ENCODE results near the gene LSM12. TPM values are rescaled to one million over a fixed set of nuclear protein-coding genes. Genes with fewer than 3 reads are reported as not detected.

Gene LSM12
- total and polyA plus RNA-seq, 4 donors, result 14.8 to 54.6 (median 35.6) TPM

- DNase-seq (no peak), ATAC-seq (ENCODE audit: insufficient read depth, low FRiP score) (no peak)
- H3K36me3 ChIP-seq (ENCODE audit: control insufficient read depth in 4 of 4, insufficient read depth in 4 of 4, low read length in 4 of 4), result peaks cover 0 to 20% (median 8%) of the 10 kb centered on the region in 4 donors
- H3K9ac ChIP-seq (ENCODE audit: insufficient read depth in 1 of 2, low read length in 2 of 2), result no peak overlapping the region
- no peaks in the 10 kb centered on the region for H3K9me3 ChIP-seq (ENCODE audit: control insufficient read depth in 4 of 4, insufficient read depth in 3 of 4, low read length in 3 of 4)
- H3K27ac ChIP-seq (ENCODE audit: low read depth in 1 of 2, low read length in 1 of 2), result no peak overlapping the region
- H3K27me3 ChIP-seq (ENCODE audit: control insufficient read depth in 3 of 3, insufficient read depth in 3 of 3, low read length in 2 of 3), result peaks cover 0 to 5% (median 4%) of the 10 kb centered on the region in 3 donors
- H3K4me3 ChIP-seq, result no peak overlapping the region
- H3K4me1 ChIP-seq (ENCODE audit: control insufficient read depth in 5 of 5, insufficient read depth in 5 of 5, low read length in 5 of 5), result peaks cover 0 to 22% (median 6%) of the 10 kb centered on the region in 5 donors
- WGBS, 2 donors, result 61 to 71% methylated on average over 4 of the region's 4 CpGs
- no peak for TF ChIP-seq CTCF (IDR thresholded peaks at IDR 0.05; ENCODE audit: control extremely low read depth, extremely low read depth)
Measured at GRCh38 chr17:44010966-44011647, 55.4 kb downstream of the LSM12 start.

DNA sequence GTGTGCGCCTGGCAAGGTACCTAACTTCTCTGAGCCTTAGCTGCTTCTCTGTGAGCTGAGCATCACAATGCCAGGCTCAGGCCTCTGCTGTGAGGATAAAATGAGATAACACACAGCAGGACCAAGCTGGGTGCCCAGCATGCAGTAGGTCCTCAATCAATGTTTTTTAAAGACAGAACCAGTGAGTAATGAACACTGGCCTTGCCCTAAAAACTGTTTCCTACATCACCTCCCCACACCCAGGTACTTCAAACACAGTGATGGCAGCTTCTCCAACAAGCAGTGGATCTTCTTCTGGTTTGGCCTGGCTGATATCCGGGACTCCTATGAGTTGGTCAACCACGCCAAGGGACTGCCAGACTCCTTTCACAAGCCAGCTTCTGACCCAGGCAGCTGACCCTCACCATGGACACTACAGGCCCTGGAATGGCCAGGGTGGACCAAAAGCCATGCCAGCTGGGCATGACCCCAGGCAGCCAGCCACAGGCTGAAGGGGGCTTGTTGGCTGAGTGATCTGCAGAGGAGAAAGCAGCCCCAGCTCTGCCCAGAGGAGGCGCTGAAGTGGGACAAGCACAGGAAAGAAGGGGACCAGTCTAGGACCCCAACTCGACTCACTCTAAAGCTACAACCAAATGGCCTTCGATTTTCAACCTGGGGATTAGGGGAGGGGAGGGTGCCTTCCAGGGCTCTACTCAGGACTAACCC is 58.1 kb downstream of the LSM12 start:
- no peak for TF ChIP-seq CTCF (IDR thresholded peaks at IDR 0.05; ENCODE audit: control extremely low read depth, extremely low read depth)
- 72 to 73% methylated on average over 6 of the region's 6 CpGs for WGBS, 2 donors
- H3K36me3 ChIP-seq (ENCODE audit: control insufficient read depth in 4 of 4, insufficient read depth in 4 of 4, low read length in 4 of 4), result peaks cover 0 to 20% (median 8%) of the 10 kb centered on the region in 4 donors
- no peak overlapping the region for H3K4me3 ChIP-seq
- no peaks in the 10 kb centered on the region for H3K9me3 ChIP-seq (ENCODE audit: control insufficient read depth in 4 of 4, insufficient read depth in 3 of 4, low read length in 3 of 4)
- no peak for DNase-seq
- peaks cover 0 to 24% (median 24%) of the 10 kb centered on the region in 3 donors for H3K27me3 ChIP-seq (ENCODE audit: control insufficient read depth in 3 of 3, insufficient read depth in 3 of 3, low read length in 2 of 3)
- no peak for ATAC-seq (ENCODE audit: insufficient read depth, low FRiP score)
- no peak overlapping the region for H3K9ac ChIP-seq (ENCODE audit: insufficient read depth in 1 of 2, low read length in 2 of 2)
- peaks cover 5 to 28% (median 7%) of the 10 kb centered on the region in 5 donors for H3K4me1 ChIP-seq (ENCODE audit: control insufficient read depth in 5 of 5, insufficient read depth in 5 of 5, low read length in 5 of 5)
- H3K27ac ChIP-seq (ENCODE audit: low read depth in 1 of 2, low read length in 1 of 2), result no peak overlapping the region

- H3K4me3 ChIP-seq, result peak overlapping the region; percentile 28
- DNase-seq, result peak; percentile 24 to 45 (median 29)
- H3K27me3 ChIP-seq (ENCODE audit: control insufficient read depth in 3 of 3, insufficient read depth in 3 of 3, low read length in 2 of 3), result peaks cover 0 to 32% (median 28%) of the 10 kb centered on the region in 3 donors
- no peak for TF ChIP-seq CTCF (IDR thresholded peaks at IDR 0.05; ENCODE audit: control extremely low read depth, extremely low read depth)
- WGBS, 2 donors, result 7 to 10% methylated on average over 37 of the region's 37 CpGs
- ATAC-seq (ENCODE audit: insufficient read depth, low FRiP score), result no peak
- peaks cover 5 to 28% (median 7%) of the 10 kb centered on the region in 5 donors for H3K4me1 ChIP-seq (ENCODE audit: control insufficient read depth in 5 of 5, insufficient read depth in 5 of 5, low read length in 5 of 5)
- H3K36me3 ChIP-seq (ENCODE audit: control insufficient read depth in 4 of 4, insufficient read depth in 4 of 4, low read length in 4 of 4), result peaks cover 0 to 20% (median 8%) of the 10 kb centered on the region in 4 donors
- peak overlapping the region in 1 of 2 donors; percentile 49 for H3K27ac ChIP-seq (ENCODE audit: low read depth in 1 of 2, low read length in 1 of 2)
- H3K9ac ChIP-seq (ENCODE audit: insufficient read depth in 1 of 2, low read length in 2 of 2), result peak overlapping the region in 1 of 2 donors; percentile 27
- no peaks in the 10 kb centered on the region for H3K9me3 ChIP-seq (ENCODE audit: control insufficient read depth in 4 of 4, insufficient read depth in 3 of 4, low read length in 3 of 4)
Measured at GRCh38 chr17:44007346-44008204, 58.9 kb downstream of the LSM12 start.

Data from lung (tissue), 12 donors.